Stimulated activated naive CD8-positive, alpha-beta T cell treated with anti-CD3 and anti-CD28 coated beads, Interleukin-15, Interleukin-2, amounts not matched to agents 100 ng/mL and 50 ng/mL, for 24 hours (primary cell): ENCODE measurements around the gene PPP1R18.
"Not testable (repeated sequence)": the region's sequence is repeated elsewhere in the genome, so short reads cannot be mapped to it uniquely, and the experiment has no call there.

Experiments used
- H3K27ac Mint-ChIP-seq: one replicate; pipeline ENCODE4 v1.8.0; 2021; ENCODE audit warnings: mild to moderate bottlenecking, mixed read lengths
- H3K27me3 Mint-ChIP-seq: one replicate; pipeline ENCODE4 v1.8.0; 2021; ENCODE audit warnings: mixed read lengths
- H3K36me3 Mint-ChIP-seq: one replicate; pipeline ENCODE4 v1.8.0; 2021; ENCODE audit warnings: low read depth, mixed read lengths
- H3K4me1 Mint-ChIP-seq: one replicate; pipeline ENCODE4 v1.8.0; 2021; ENCODE audit warnings: low read depth, mixed read lengths
- H3K4me3 Mint-ChIP-seq: one replicate; pipeline ENCODE4 v1.8.0; 2021; ENCODE audit warnings: mild to moderate bottlenecking, mixed read lengths
- H3K9me3 Mint-ChIP-seq: one replicate; pipeline ENCODE4 v1.8.0; 2021; ENCODE audit warnings: mixed read lengths

Gene PPP1R18

GRCh38 chr6:30670760-30671527 lies 15.5 kb downstream of the PPP1R18 start:
- Mint-ChIP-seq H3K27me3 (no peaks in the 10 kb centered on the region), H3K4me1 (peaks cover 31% of the 10 kb centered on the region), H3K27ac (peak overlapping the region; percentile 39), H3K4me3 (peak overlapping the region; percentile 94), H3K9me3 (no peaks in the 10 kb centered on the region), H3K36me3 (peaks cover 36% of the 10 kb centered on the region)

DNA sequence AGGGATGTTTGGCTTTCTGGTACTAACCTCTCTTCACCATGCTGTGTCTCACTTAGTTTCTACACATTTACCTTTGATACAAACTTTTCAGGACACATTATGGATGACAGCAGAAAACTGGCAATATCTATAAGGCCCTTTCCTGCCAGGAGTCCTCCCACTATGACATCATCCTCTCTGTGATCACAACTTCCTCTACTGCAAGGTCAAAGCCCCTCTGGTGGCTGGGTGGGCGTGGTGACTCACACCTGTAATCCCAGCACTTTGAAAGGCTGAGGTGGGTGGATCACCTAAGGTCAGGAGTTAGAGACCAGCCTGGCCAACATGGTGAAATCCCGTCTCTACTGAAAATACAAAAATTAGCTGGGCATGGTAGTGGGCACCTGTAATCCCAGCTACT lies 20.1 kb downstream of the PPP1R18 start:
- peaks cover 64% of the 10 kb centered on the region for H3K36me3 Mint-ChIP-seq
- peak overlapping the region; percentile 66 for H3K27ac Mint-ChIP-seq

GRCh38 chr6:30664994-30665767 lies 21.3 kb downstream of the PPP1R18 start:
- Mint-ChIP-seq H3K4me1 (peaks cover 15% of the 10 kb centered on the region), H3K27me3 (no peaks in the 10 kb centered on the region), H3K4me3 (no peak overlapping the region), H3K9me3 (no peaks in the 10 kb centered on the region), H3K27ac (no peak overlapping the region), H3K36me3 (peaks cover 58% of the 10 kb centered on the region)

More for the DNA sequence above, 20.1 kb downstream of the PPP1R18 start:
- H3K4me3 Mint-ChIP-seq, H3K9me3 Mint-ChIP-seq, H3K27me3 Mint-ChIP-seq: not testable (repeated sequence)
- H3K4me1 Mint-ChIP-seq = peaks cover 22% of the 10 kb centered on the region

DNA sequence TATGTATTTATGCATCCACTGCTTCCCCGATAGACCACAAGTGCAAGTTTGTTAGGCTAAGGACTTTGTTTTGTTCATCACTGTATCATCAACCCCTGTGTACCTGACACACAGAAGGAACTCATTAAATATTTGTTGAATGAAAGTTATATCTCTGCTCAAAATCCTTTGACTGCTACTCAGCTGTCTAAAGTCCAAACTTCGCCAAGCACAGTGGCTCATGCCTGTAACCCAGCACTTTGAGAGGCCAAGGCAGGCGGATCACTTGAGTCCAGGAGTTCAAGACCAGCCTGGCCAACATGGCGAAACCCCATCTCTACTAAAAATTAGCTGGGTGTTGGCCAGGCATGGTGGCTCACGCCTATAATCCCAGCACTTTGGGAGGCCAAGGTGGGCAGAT lies 28.5 kb downstream of the PPP1R18 start:
- not testable (repeated sequence) for H3K4me3 Mint-ChIP-seq, H3K9me3 Mint-ChIP-seq, H3K27me3 Mint-ChIP-seq, H3K4me1 Mint-ChIP-seq
- Mint-ChIP-seq H3K36me3 (peaks cover 69% of the 10 kb centered on the region), H3K27ac (peak overlapping the region; percentile 74)

DNA sequence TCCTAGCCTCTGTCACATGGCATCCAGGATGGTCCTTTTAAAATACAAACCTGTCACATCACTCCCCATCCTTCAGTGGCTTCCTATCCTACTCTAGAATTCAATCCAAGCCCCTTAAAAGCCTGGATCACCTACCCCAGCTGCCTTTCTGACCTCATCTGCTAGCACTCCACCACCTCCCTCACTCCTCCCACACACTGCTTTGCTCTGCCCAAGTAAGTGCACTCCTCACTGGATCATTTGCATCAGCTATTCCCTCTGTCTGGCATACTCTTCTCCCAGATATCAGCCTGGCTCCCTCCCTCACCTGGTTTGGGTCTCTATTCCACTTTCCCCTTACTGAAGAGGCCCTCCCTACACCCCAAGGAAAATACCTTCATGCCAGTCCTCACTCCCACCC lies 29.0 kb downstream of the PPP1R18 start:
- no peaks in the 10 kb centered on the region for H3K27me3 Mint-ChIP-seq
- H3K27ac Mint-ChIP-seq = peak overlapping the region; percentile 74
- H3K36me3 Mint-ChIP-seq = peaks cover 69% of the 10 kb centered on the region

GRCh38 chr6:30656513-30656912 lies 29.9 kb downstream of the PPP1R18 start:
- no peaks in the 10 kb centered on the region for H3K9me3 Mint-ChIP-seq
- no peaks in the 10 kb centered on the region for H3K27me3 Mint-ChIP-seq
- peaks cover 67% of the 10 kb centered on the region for H3K36me3 Mint-ChIP-seq
- H3K4me1 Mint-ChIP-seq = no peaks in the 10 kb centered on the region
- H3K27ac Mint-ChIP-seq = no peak overlapping the region
- H3K4me3 Mint-ChIP-seq = no peak overlapping the region

More for the DNA sequence above, 29.0 kb downstream of the PPP1R18 start:
- Mint-ChIP-seq H3K9me3 (no peaks in the 10 kb centered on the region), H3K4me1 (no peaks in the 10 kb centered on the region), H3K4me3 (no peak overlapping the region)

- H3K27ac Mint-ChIP-seq = no peak overlapping the region
- no peaks in the 10 kb centered on the region for H3K27me3 Mint-ChIP-seq
- H3K4me3 Mint-ChIP-seq = no peak overlapping the region
- no peaks in the 10 kb centered on the region for H3K4me1 Mint-ChIP-seq
- H3K9me3 Mint-ChIP-seq = no peaks in the 10 kb centered on the region
- H3K36me3 Mint-ChIP-seq = peaks cover 70% of the 10 kb centered on the region
These were observed 30.7 kb downstream of the PPP1R18 start for GRCh38 chr6:30655743-30656094.

GRCh38 chr6:30654798-30655742 lies 31.4 kb downstream of the PPP1R18 start:
- H3K27ac Mint-ChIP-seq = no peak overlapping the region
- no peaks in the 10 kb centered on the region for H3K4me1 Mint-ChIP-seq
- no peaks in the 10 kb centered on the region for H3K27me3 Mint-ChIP-seq

DNA sequence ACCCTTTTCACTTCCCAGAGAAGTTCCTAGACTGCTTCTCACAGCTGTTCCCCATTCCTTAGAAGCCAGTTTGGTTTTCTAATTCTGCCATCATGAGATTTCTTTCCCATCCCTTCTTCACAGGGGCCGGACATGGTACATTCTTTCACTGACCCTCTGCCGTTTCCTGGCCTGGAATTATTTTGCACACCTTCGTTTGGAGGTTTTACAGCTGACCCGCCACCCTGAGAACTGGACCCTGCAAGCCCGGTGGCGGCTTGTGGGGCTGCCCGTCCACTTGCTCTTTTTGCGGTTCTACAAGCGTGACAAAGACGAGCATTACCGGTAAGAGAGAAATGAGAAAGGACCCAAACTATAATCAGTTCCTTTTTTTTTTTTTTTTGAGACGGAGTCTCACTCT lies 35.3 kb downstream of the PPP1R18 start:
- Mint-ChIP-seq H3K36me3 (peaks cover 50% of the 10 kb centered on the region), H3K27ac (no peak overlapping the region), H3K4me1 (peaks cover 19% of the 10 kb centered on the region), H3K27me3 (no peaks in the 10 kb centered on the region), H3K9me3 (no peaks in the 10 kb centered on the region), H3K4me3 (no peak overlapping the region)

More at GRCh38 chr6:30654798-30655742, 31.4 kb downstream of the PPP1R18 start:
- peaks cover 69% of the 10 kb centered on the region for H3K36me3 Mint-ChIP-seq
- no peak overlapping the region for H3K4me3 Mint-ChIP-seq
- no peaks in the 10 kb centered on the region for H3K9me3 Mint-ChIP-seq

GRCh38 chr6:30647242-30648116 lies 39.0 kb downstream of the PPP1R18 start:
- H3K4me1 Mint-ChIP-seq = peaks cover 30% of the 10 kb centered on the region
- H3K9me3 Mint-ChIP-seq = no peaks in the 10 kb centered on the region
- peak overlapping the region; percentile 91 for H3K4me3 Mint-ChIP-seq

DNA sequence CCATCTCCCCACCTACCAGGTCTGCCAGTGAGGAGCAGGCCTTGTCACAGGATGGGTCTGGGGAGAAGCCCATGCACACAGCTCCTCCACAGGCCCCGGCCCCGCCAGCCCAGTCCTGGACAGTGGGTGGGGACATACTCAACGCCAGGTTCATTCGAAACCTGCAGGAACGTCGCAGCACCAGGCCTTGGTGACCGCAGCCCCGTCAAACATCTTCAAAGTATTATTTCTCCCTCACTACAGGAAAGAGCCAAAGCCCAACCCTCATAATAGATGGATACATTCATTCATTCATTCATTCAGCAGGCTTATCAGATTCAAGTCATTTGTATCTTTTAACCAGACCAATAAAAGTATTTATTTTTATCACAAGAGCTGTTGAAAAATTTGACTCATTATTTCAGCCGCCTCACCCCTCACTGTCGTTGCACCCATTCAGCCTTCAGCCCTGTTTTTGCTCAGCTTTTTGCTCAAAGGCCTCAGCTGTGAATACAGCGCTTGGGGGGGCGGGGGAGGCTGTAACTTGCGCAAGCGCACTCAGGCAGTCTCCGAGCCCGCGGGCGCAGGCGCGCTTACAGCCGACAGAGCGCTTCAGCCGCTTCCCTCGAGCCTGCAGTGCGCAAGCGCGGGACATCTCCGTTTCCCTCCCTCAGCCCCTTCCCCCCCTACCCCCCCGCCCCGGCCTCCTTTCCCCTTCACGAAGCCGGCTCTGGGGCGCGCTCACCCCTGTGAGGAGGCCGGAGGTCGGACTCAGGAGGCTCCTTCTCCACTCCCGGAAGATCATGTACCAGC lies 39.8 kb downstream of the PPP1R18 start, which contains the start of gene C6orf136:
C6orf136 (plus strand) TSS at position 684 of the 792 bp plus-strand sequence; CDS start at position 783, 99 bp downstream.
- Mint-ChIP-seq H3K27ac (peak within 1 kb of the TSS; percentile 88), H3K4me3 (peak within 1 kb of the TSS; percentile 91), H3K4me1 (peaks cover 32% of the 10 kb centered on the region), H3K9me3 (no peaks in the 10 kb centered on the region), H3K27me3 (no peaks in the 10 kb centered on the region), H3K36me3 (peaks cover 43% of the 10 kb centered on the region)

More at GRCh38 chr6:30647242-30648116, 39.0 kb downstream of the PPP1R18 start:
- peaks cover 47% of the 10 kb centered on the region for H3K36me3 Mint-ChIP-seq
- H3K27me3 Mint-ChIP-seq = no peaks in the 10 kb centered on the region
- peak overlapping the region; percentile 88 for H3K27ac Mint-ChIP-seq

- Mint-ChIP-seq H3K27me3 (no peaks in the 10 kb centered on the region), H3K27ac (peak overlapping the region; percentile 23), H3K36me3 (peaks cover 44% of the 10 kb centered on the region), H3K4me3 (no peak overlapping the region), H3K4me1 (peaks cover 39% of the 10 kb centered on the region), H3K9me3 (no peaks in the 10 kb centered on the region)
These were observed 40.5 kb downstream of the PPP1R18 start for GRCh38 chr6:30645989-30646388.

- Mint-ChIP-seq H3K4me3 (no peak overlapping the region), H3K9me3 (no peaks in the 10 kb centered on the region), H3K27ac (no peak overlapping the region), H3K36me3 (peaks cover 42% of the 10 kb centered on the region), H3K27me3 (no peaks in the 10 kb centered on the region), H3K4me1 (peaks cover 46% of the 10 kb centered on the region)
These were observed 41.7 kb downstream of the PPP1R18 start for GRCh38 chr6:30644769-30645168.
